ENCODE results near the gene DNAH9.

Gene DNAH9

GRCh38 chr17:11952610-11953009 is 354.3 kb downstream of the DNAH9 start:
- Histone ChIP-seq H3K27ac (ENCODE audit: low read depth, low read length) (no peak overlapping the region), H3K9me3 (ENCODE audit: control insufficient read depth, insufficient read depth, low read length) (peaks cover 5% of the 10 kb centered on the region; the same call in 1 of the 2 replicates), H3K27me3 (ENCODE audit: control insufficient read depth, low read length) (no peaks in the 10 kb centered on the region), H3K4me1 (ENCODE audit: control insufficient read depth, low read length) (no peaks in the 10 kb centered on the region), H3F3A (ENCODE audit: control insufficient read depth, insufficient read depth) (no peaks in the 10 kb centered on the region), H3K9me2 (replicated peaks; ENCODE audit: control insufficient read depth, low read length) (no peaks in the 10 kb centered on the region), H3K36me3 (ENCODE audit: control insufficient read depth, low read length) (no peaks in the 10 kb centered on the region), H4K20me1 (ENCODE audit: control insufficient read depth, insufficient read depth, low read depth, low read length) (no peaks in the 10 kb centered on the region), H3K4me2 (ENCODE audit: low read length) (no peak overlapping the region), H3K4me3 (ENCODE audit: low read length) (no peak overlapping the region), H3K79me2 (ENCODE audit: control insufficient read depth, low read length) (no peaks in the 10 kb centered on the region)
- TF ChIP-seq CTCF (IDR thresholded peaks at IDR 0.05; ENCODE audit: low read depth, low read length, poor library complexity, severe bottlenecking) (no peak), EZH2phosphoT487 (IDR thresholded peaks at IDR 0.05; ENCODE audit: borderline replicate concordance, low read length) (no peak)

GRCh38 chr17:11953924-11954323 is 355.7 kb downstream of the DNAH9 start:
- H3K9me3 ChIP-seq (ENCODE audit: control insufficient read depth, insufficient read depth, low read length), result peaks cover 5% of the 10 kb centered on the region; the same call in 1 of the 2 replicates
- H3K27me3 ChIP-seq (ENCODE audit: control insufficient read depth, low read length), result no peaks in the 10 kb centered on the region
- no peaks in the 10 kb centered on the region for H3K36me3 ChIP-seq (ENCODE audit: control insufficient read depth, low read length)
- H3K4me2 ChIP-seq (ENCODE audit: low read length), result no peak overlapping the region
- H3K79me2 ChIP-seq (ENCODE audit: control insufficient read depth, low read length), result no peaks in the 10 kb centered on the region
- H3K4me3 ChIP-seq (ENCODE audit: low read length), result no peak overlapping the region
- no peaks in the 10 kb centered on the region for H3K9me2 ChIP-seq (replicated peaks; ENCODE audit: control insufficient read depth, low read length)
- no peaks in the 10 kb centered on the region for H4K20me1 ChIP-seq (ENCODE audit: control insufficient read depth, insufficient read depth, low read depth, low read length)
- TF ChIP-seq CTCF (IDR thresholded peaks at IDR 0.05; ENCODE audit: low read depth, low read length, poor library complexity, severe bottlenecking) (no peak), EZH2phosphoT487 (IDR thresholded peaks at IDR 0.05; ENCODE audit: borderline replicate concordance, low read length) (no peak)
- no peak overlapping the region for H3K27ac ChIP-seq (ENCODE audit: low read depth, low read length)
- H3F3A ChIP-seq (ENCODE audit: control insufficient read depth, insufficient read depth), result no peaks in the 10 kb centered on the region
- H3K4me1 ChIP-seq (ENCODE audit: control insufficient read depth, low read length), result no peaks in the 10 kb centered on the region

- Histone ChIP-seq H3K4me1 (ENCODE audit: control insufficient read depth, low read length) (no peaks in the 10 kb centered on the region), H3K9me3 (ENCODE audit: control insufficient read depth, insufficient read depth, low read length) (peaks cover 5% of the 10 kb centered on the region; the same call in 1 of the 2 replicates), H3K36me3 (ENCODE audit: control insufficient read depth, low read length) (no peaks in the 10 kb centered on the region), H3K79me2 (ENCODE audit: control insufficient read depth, low read length) (no peaks in the 10 kb centered on the region), H3K4me2 (ENCODE audit: low read length) (no peak overlapping the region), H3K4me3 (ENCODE audit: low read length) (no peak overlapping the region), H3K27me3 (ENCODE audit: control insufficient read depth, low read length) (no peaks in the 10 kb centered on the region), H4K20me1 (ENCODE audit: control insufficient read depth, insufficient read depth, low read depth, low read length) (no peaks in the 10 kb centered on the region), H3F3A (ENCODE audit: control insufficient read depth, insufficient read depth) (no peaks in the 10 kb centered on the region), H3K27ac (ENCODE audit: low read depth, low read length) (no peak overlapping the region), H3K9me2 (replicated peaks; ENCODE audit: control insufficient read depth, low read length) (no peaks in the 10 kb centered on the region)
- TF ChIP-seq EZH2phosphoT487 (IDR thresholded peaks at IDR 0.05; ENCODE audit: borderline replicate concordance, low read length), result no peak
- TF ChIP-seq CTCF (IDR thresholded peaks at IDR 0.05; ENCODE audit: low read depth, low read length, poor library complexity, severe bottlenecking), result no peak
Observed at GRCh38 chr17:11954936-11955335, 356.7 kb downstream of the DNAH9 start.

All from DOHH2 (cell line).